ENCODE data around the gene ALDOB.

ALDOB gene

GRCh38 chr9:101383361-101383760, 52.2 kb downstream of the ALDOB start:
- H2BK120ac ChIP-seq (ENCODE audit: insufficient read depth, low read length, poor library complexity): no peak overlapping the region
- no peaks in the 10 kb centered on the region for H3K79me1 ChIP-seq (ENCODE audit: low read length)
- no peak overlapping the region for H3K4me3 ChIP-seq (ENCODE audit: low read depth, low read length)
- no peak overlapping the region for H2AK5ac ChIP-seq (ENCODE audit: low read length)
- no CpG with 5 or more reads among the region's 2 CpGs for WGBS (ENCODE audit: extremely low coverage, insufficient coverage, insufficient read length)
- no peak overlapping the region for H3K27ac ChIP-seq (ENCODE audit: low read depth, low read length)
- no peak overlapping the region for H3K9ac ChIP-seq (ENCODE audit: low read length)
- no peak overlapping the region for H3K4ac ChIP-seq (ENCODE audit: low read depth, low read length)
- peaks cover 0 to 1% of the 10 kb centered on the region in 2 experiments for H3K36me3 ChIP-seq (ENCODE audit: control insufficient read depth in 1 of 2, insufficient read depth in 2 of 2, low read length in 2 of 2)
- H2AFZ ChIP-seq (ENCODE audit: insufficient read depth, low read length, poor library complexity): no peak overlapping the region
- no peak for DNase-seq
- H2BK12ac ChIP-seq (ENCODE audit: low read length): no peak overlapping the region
- no peaks in the 10 kb centered on the region for H3K79me2 ChIP-seq (ENCODE audit: control insufficient read depth, insufficient read depth, low read length, poor library complexity)
- no peak overlapping the region for H3K23ac ChIP-seq (ENCODE audit: low read length)
- no peaks in the 10 kb centered on the region for H3K27me3 ChIP-seq (ENCODE audit: insufficient read depth, low read length)
- H2BK5ac ChIP-seq (ENCODE audit: low read depth, low read length, poor library complexity): no peak overlapping the region
- H4K91ac ChIP-seq (ENCODE audit: low read depth, low read length): no peak overlapping the region
- no peak overlapping the region for H3K14ac ChIP-seq (ENCODE audit: low read length)
- no peak overlapping the region for H3K18ac ChIP-seq (ENCODE audit: low read length)
- no peaks in the 10 kb centered on the region for H3K9me3 ChIP-seq (ENCODE audit: insufficient read depth, low read depth, low read length)
- H4K8ac ChIP-seq (ENCODE audit: low read depth, low read length): no peak overlapping the region
- H3K4me1 ChIP-seq (ENCODE audit: control insufficient read depth in 1 of 2, insufficient read depth in 2 of 2, low read length in 2 of 2): peaks cover 0 to 3% of the 10 kb centered on the region in 2 experiments
- no peak overlapping the region for H4K12ac ChIP-seq (ENCODE audit: low read depth, low read length)
- no peak overlapping the region for H3K4me2 ChIP-seq (ENCODE audit: low read length)

GRCh38 chr9:101381833-101382342, 53.7 kb downstream of the ALDOB start:
- H3K4me1 ChIP-seq (ENCODE audit: control insufficient read depth in 1 of 2, insufficient read depth in 2 of 2, low read length in 2 of 2): peaks cover 0 to 3% of the 10 kb centered on the region in 2 experiments
- no peaks in the 10 kb centered on the region for H3K79me1 ChIP-seq (ENCODE audit: low read length)
- H3K27me3 ChIP-seq (ENCODE audit: insufficient read depth, low read length): no peaks in the 10 kb centered on the region
- H3K9me3 ChIP-seq (ENCODE audit: insufficient read depth, low read depth, low read length): no peaks in the 10 kb centered on the region
- no peak for DNase-seq
- H3K4me3 ChIP-seq (ENCODE audit: low read depth, low read length): no peak overlapping the region
- no peak overlapping the region for H4K91ac ChIP-seq (ENCODE audit: low read depth, low read length)
- no peak overlapping the region for H4K8ac ChIP-seq (ENCODE audit: low read depth, low read length)
- no peak overlapping the region for H3K4me2 ChIP-seq (ENCODE audit: low read length)
- no peak overlapping the region for H2BK12ac ChIP-seq (ENCODE audit: low read length)
- no peak overlapping the region for H3K9ac ChIP-seq (ENCODE audit: low read length)
- H2AK5ac ChIP-seq (ENCODE audit: low read length): no peak overlapping the region
- H2BK5ac ChIP-seq (ENCODE audit: low read depth, low read length, poor library complexity): no peak overlapping the region
- H3K27ac ChIP-seq (ENCODE audit: low read depth, low read length): no peak overlapping the region
- no peak overlapping the region for H3K14ac ChIP-seq (ENCODE audit: low read length)
- no CpG with 5 or more reads among the region's 2 CpGs for WGBS (ENCODE audit: extremely low coverage, insufficient coverage, insufficient read length)
- H3K18ac ChIP-seq (ENCODE audit: low read length): no peak overlapping the region
- H3K36me3 ChIP-seq (ENCODE audit: control insufficient read depth in 1 of 2, insufficient read depth in 2 of 2, low read length in 2 of 2): peaks cover 0 to 1% of the 10 kb centered on the region in 2 experiments
- no peaks in the 10 kb centered on the region for H3K79me2 ChIP-seq (ENCODE audit: control insufficient read depth, insufficient read depth, low read length, poor library complexity)
- no peak overlapping the region for H3K23ac ChIP-seq (ENCODE audit: low read length)
- no peak overlapping the region for H4K12ac ChIP-seq (ENCODE audit: low read depth, low read length)
- H2AFZ ChIP-seq (ENCODE audit: insufficient read depth, low read length, poor library complexity): no peak overlapping the region
- no peak overlapping the region for H3K4ac ChIP-seq (ENCODE audit: low read depth, low read length)
- no peak overlapping the region for H2BK120ac ChIP-seq (ENCODE audit: insufficient read depth, low read length, poor library complexity)

- H3K9me3 ChIP-seq (ENCODE audit: insufficient read depth, low read depth, low read length): no peaks in the 10 kb centered on the region
- H3K4me2 ChIP-seq (ENCODE audit: low read length): no peak overlapping the region
- H3K36me3 ChIP-seq (ENCODE audit: control insufficient read depth in 1 of 2, insufficient read depth in 2 of 2, low read length in 2 of 2): peaks cover 0 to 1% of the 10 kb centered on the region in 2 experiments
- no peak overlapping the region for H2AFZ ChIP-seq (ENCODE audit: insufficient read depth, low read length, poor library complexity)
- H3K79me2 ChIP-seq (ENCODE audit: control insufficient read depth, insufficient read depth, low read length, poor library complexity): no peaks in the 10 kb centered on the region
- no peak overlapping the region for H2BK12ac ChIP-seq (ENCODE audit: low read length)
- no peak overlapping the region for H4K8ac ChIP-seq (ENCODE audit: low read depth, low read length)
- H3K79me1 ChIP-seq (ENCODE audit: low read length): no peaks in the 10 kb centered on the region
- H3K4me1 ChIP-seq (ENCODE audit: control insufficient read depth in 1 of 2, insufficient read depth in 2 of 2, low read length in 2 of 2): peaks cover 0 to 3% of the 10 kb centered on the region in 2 experiments
- no peak overlapping the region for H3K4me3 ChIP-seq (ENCODE audit: low read depth, low read length)
- no peak for DNase-seq
- H3K4ac ChIP-seq (ENCODE audit: low read depth, low read length): no peak overlapping the region
- WGBS (ENCODE audit: extremely low coverage, insufficient coverage, insufficient read length): no CpG with 5 or more reads among the region's 3 CpGs
- H4K91ac ChIP-seq (ENCODE audit: low read depth, low read length): no peak overlapping the region
- no peak overlapping the region for H2AK5ac ChIP-seq (ENCODE audit: low read length)
- no peak overlapping the region for H3K23ac ChIP-seq (ENCODE audit: low read length)
- H3K27me3 ChIP-seq (ENCODE audit: insufficient read depth, low read length): no peaks in the 10 kb centered on the region
- H3K27ac ChIP-seq (ENCODE audit: low read depth, low read length): no peak overlapping the region
- H4K12ac ChIP-seq (ENCODE audit: low read depth, low read length): no peak overlapping the region
- no peak overlapping the region for H3K18ac ChIP-seq (ENCODE audit: low read length)
- H2BK120ac ChIP-seq (ENCODE audit: insufficient read depth, low read length, poor library complexity): no peak overlapping the region
- H3K14ac ChIP-seq (ENCODE audit: low read length): no peak overlapping the region
- H2BK5ac ChIP-seq (ENCODE audit: low read depth, low read length, poor library complexity): no peak overlapping the region
- H3K9ac ChIP-seq (ENCODE audit: low read length): no peak overlapping the region
These were observed 54.5 kb downstream of the ALDOB start for GRCh38 chr9:101381118-101381517.

DNA sequence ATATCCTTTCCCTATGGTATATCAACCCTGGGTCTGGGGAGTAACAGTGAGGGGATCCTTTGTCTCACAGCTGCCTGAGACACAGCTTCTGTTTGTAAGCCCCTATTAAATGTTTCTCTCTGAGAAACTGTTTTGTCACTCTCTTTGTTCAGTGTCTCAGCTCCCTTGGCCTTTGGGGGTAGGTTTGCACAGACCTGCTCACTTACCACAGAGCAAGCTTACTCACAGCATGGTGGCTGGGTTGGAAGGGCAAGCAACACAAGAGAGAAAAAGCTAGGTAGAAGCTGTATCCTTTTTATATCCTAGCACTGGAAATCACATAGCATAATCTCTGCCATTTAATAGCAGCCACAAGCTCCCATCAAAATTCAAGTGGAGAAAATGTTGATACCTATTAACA, 55.3 kb downstream of the ALDOB start:
- no peak overlapping the region for H4K8ac ChIP-seq (ENCODE audit: low read depth, low read length)
- H3K23ac ChIP-seq (ENCODE audit: low read length): no peak overlapping the region
- no peak for DNase-seq
- no peak overlapping the region for H3K4me2 ChIP-seq (ENCODE audit: low read length)
- H3K18ac ChIP-seq (ENCODE audit: low read length): no peak overlapping the region
- H2BK120ac ChIP-seq (ENCODE audit: insufficient read depth, low read length, poor library complexity): no peak overlapping the region
- peaks cover 0 to 3% of the 10 kb centered on the region in 2 experiments for H3K4me1 ChIP-seq (ENCODE audit: control insufficient read depth in 1 of 2, insufficient read depth in 2 of 2, low read length in 2 of 2)
- no peak overlapping the region for H4K91ac ChIP-seq (ENCODE audit: low read depth, low read length)
- H3K27ac ChIP-seq (ENCODE audit: low read depth, low read length): no peak overlapping the region
- H3K9me3 ChIP-seq (ENCODE audit: insufficient read depth, low read depth, low read length): no peaks in the 10 kb centered on the region
- H2AK5ac ChIP-seq (ENCODE audit: low read length): no peak overlapping the region
- no peak overlapping the region for H2BK12ac ChIP-seq (ENCODE audit: low read length)
- no peak overlapping the region for H4K12ac ChIP-seq (ENCODE audit: low read depth, low read length)
- no peak overlapping the region for H3K14ac ChIP-seq (ENCODE audit: low read length)
- H2BK5ac ChIP-seq (ENCODE audit: low read depth, low read length, poor library complexity): no peak overlapping the region
- H3K27me3 ChIP-seq (ENCODE audit: insufficient read depth, low read length): no peaks in the 10 kb centered on the region
- no peaks in the 10 kb centered on the region for H3K36me3 ChIP-seq (ENCODE audit: control insufficient read depth in 1 of 2, insufficient read depth in 2 of 2, low read length in 2 of 2)
- H3K9ac ChIP-seq (ENCODE audit: low read length): no peak overlapping the region
- no peak overlapping the region for H2AFZ ChIP-seq (ENCODE audit: insufficient read depth, low read length, poor library complexity)
- H3K4me3 ChIP-seq (ENCODE audit: low read depth, low read length): no peak overlapping the region
- H3K79me1 ChIP-seq (ENCODE audit: low read length): no peaks in the 10 kb centered on the region
- H3K79me2 ChIP-seq (ENCODE audit: control insufficient read depth, insufficient read depth, low read length, poor library complexity): no peaks in the 10 kb centered on the region
- no peak overlapping the region for H3K4ac ChIP-seq (ENCODE audit: low read depth, low read length)

Data from trophoblast cell (in vitro differentiated cells and primary cell).